Epithelial cell of proximal tubule (primary cell): ENCODE data around the gene ZDHHC14. TPM values are rescaled to one million over a fixed set of nuclear protein-coding genes. Genes with fewer than 3 reads are reported as not detected.

ENCODE experiments used
- DNase-seq: peaks from one replicate; pipeline ENCODE4 v3.0.0-alpha.2; 2011; ENCODE audit warnings: low read depth
- H3K4me3 ChIP-seq: 2 replicates; pipeline ENCODE4 v1.5.1; 2011; ENCODE audit warnings: low read depth, mild to moderate bottlenecking, low read length
- total RNA-seq: library from RNA; depleted of rRNA; stranded (reverse); fragments of >200 nt; gene quantifications from 2 replicates; pipeline ENCODE4 v1.2.3, GENCODE V29; 2015
- TF ChIP-seq, protein P1 (sequence below): conservative IDR thresholded peaks from 2 replicates; pipeline ENCODE4 v1.5.1; 2012; ENCODE audit warnings: low read depth, mild to moderate bottlenecking, low read length

The ZDHHC14 gene
- total RNA-seq, 1 donor from 2014 or later, result 21.4 TPM

DNA sequence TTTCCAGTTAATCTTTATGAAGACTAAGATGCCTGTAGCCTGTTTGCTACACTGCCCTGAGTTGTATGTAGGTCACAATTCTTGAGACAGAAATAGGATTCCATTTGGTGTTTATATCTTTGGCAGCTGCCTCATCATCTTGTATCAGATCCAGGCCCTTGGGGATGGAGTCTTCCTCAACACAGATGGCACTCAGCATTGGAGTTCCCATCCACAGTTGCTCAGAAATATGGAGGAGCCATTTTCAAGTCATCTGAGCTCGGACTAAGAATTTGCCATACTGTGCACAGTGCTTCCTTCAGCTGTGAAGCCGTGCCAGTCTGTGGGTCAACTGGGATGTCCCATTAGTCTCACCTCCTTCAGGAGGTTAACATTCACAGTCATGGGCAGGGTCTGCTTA lies 156.6 kb downstream of the ZDHHC14 start:
- TF ChIP-seq, protein P1, sequence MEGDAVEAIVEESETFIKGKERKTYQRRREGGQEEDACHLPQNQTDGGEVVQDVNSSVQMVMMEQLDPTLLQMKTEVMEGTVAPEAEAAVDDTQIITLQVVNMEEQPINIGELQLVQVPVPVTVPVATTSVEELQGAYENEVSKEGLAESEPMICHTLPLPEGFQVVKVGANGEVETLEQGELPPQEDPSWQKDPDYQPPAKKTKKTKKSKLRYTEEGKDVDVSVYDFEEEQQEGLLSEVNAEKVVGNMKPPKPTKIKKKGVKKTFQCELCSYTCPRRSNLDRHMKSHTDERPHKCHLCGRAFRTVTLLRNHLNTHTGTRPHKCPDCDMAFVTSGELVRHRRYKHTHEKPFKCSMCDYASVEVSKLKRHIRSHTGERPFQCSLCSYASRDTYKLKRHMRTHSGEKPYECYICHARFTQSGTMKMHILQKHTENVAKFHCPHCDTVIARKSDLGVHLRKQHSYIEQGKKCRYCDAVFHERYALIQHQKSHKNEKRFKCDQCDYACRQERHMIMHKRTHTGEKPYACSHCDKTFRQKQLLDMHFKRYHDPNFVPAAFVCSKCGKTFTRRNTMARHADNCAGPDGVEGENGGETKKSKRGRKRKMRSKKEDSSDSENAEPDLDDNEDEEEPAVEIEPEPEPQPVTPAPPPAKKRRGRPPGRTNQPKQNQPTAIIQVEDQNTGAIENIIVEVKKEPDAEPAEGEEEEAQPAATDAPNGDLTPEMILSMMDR, result no peak
- no peak overlapping the region for H3K4me3 ChIP-seq
- DNase-seq, result no peak

DNA sequence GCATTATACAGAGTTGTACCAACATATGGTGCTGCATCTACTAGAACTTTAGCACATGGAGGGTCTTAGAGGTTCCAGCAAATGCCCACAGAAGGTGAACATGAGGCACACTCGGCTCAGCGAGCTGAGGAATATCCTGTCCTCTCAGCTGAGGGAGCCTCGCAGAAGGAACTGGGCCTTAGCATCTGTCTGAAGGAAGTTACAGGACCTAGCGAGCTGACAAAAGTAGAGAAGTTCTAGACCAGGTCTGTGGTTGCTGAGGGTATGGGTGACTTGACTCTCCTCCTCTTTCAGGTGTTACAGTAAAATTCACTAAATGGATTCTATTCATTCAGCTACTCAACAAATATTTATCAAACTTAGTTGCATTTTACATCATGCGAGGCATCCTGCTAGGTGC lies 157.2 kb downstream of the ZDHHC14 start:
- H3K4me3 ChIP-seq, result no peak overlapping the region
- TF ChIP-seq, protein P1, result no peak
- DNase-seq, result no peak

DNA sequence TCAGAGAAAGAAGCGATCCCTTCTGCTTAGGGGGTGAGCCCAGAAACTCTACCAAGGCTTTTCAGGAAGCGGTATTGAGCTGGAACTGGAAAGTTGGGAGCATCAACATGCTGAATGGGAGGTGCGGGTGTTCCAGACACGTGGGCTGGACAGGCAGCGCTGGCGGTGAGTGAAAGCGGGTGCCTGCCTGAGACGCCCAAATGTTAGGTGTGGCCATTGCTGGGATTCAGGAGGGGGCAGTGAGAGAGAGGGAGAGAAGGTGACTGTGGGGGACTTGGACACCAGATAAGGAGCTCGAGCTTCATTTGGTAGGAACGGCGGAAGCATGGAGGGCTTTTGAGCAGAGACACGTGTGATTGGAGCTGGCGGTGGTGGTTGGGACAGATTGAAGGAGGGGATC lies 157.7 kb downstream of the ZDHHC14 start:
- no peak overlapping the region for H3K4me3 ChIP-seq
- TF ChIP-seq, protein P1, result no peak
- no peak for DNase-seq

DNA sequence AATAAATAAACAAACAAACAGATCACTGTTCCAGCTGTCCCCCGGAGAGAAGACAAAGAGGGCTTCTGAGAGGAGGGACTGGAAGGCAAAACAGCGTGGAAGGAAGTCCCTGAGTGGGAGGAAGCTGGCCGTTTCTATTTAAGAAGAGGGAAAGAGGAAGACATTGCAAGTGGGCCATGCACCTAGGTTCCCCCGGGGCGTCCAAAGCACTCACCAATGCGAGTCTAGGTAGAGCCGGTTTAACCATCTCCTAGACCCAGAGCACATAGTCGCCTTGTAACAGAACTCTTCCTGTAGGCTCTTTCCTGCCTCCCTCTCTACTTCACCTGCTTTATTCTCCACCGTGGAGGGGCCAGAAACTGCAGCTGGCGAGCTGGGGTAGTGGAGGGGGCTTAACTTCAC lies 158.4 kb downstream of the ZDHHC14 start:
- no peak overlapping the region for H3K4me3 ChIP-seq
- DNase-seq, result no peak
- TF ChIP-seq, protein P1, result no peak

DNA sequence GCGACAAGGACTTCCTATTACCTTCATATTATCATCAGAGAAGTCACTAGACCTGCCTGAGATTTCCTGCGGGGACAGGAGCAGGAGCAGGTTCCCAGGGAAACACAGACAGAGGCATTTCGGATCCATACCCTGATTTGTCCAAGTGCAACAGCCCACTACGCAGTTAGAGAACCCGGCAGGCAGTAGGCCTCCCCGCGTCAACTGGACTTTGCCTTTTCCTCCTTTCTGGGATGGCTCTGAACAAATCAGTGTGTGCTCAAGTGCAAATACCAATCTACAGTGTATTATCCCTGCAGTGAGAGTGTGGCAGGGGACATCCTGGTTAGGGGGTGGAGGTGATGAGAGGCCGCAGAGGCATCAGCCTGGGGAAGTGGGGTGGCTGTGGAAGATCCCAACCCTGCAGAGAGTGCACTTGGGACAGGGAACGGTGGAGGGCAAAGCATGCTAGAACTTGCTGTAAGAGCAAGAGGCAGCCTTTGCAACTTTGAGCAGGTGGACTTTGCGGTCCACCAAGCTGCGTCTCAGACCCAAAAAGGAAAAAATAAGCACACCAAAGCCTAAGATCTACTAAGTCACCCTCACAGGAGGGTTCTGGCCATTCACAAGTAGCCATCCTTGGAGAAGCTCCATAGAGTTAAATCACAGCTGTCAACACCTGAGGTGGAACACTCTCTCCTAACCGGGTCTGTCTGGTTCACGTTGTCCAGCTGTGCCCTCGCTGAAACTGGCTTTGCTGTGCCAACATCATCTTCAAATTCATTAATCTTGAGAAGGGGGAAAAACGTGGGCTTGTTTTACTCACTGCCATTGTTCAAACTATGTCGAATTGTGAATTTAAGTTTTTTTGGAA lies 159.1 kb downstream of the ZDHHC14 start:
- H3K4me3 ChIP-seq, result no peak overlapping the region
- TF ChIP-seq, protein P1, result no peak
- no peak for DNase-seq

DNA sequence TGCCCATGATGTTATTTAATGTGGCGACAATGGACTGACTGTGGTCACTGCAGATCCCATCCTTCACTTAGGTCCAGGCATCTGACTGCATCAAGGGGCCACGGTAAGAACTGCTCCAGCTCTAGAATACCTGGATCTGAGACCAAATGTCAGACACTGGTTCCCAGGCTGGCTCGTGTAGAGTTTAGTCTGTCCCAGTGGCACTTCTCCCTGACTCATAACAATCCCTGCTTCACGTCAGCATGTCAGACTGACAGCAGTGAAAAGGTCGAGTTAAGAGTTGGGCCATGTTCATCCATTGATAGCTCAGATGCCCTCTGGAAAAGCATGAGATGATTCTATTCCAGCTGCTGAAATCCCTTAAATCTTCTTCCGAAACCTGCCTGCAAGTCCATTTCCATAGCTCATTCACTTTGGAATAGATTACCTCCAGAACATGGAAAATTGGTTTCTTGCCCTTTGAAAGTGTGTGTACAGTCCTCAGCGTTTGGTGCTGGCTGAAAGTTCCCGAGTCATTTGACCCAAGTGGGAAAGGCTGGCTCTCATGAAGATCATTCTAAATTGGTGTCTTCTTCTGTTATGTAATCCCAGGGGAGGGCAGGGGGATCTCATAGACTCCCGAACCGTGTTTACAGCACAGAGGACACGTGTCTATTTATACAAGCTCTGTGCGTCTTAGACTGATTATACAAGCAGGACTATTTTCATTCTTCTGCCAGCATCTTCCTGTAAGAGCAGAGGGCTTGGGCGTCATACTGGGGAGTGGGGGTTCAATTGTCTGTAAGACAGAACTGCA lies 160.8 kb downstream of the ZDHHC14 start:
- H3K4me3 ChIP-seq, result no peak overlapping the region
- no peak for DNase-seq
- TF ChIP-seq, protein P1, result no peak
